GM12874 (cell line): ENCODE measurements around the gene SYCN.

Source experiments
- CTCF ChIP-seq: IDR thresholded peaks from 2 replicates; pipeline ENCODE4 v1.5.1; 2011; ENCODE audit warnings: low read depth, mild to moderate bottlenecking, control low read depth, low read length, moderate library complexity; ENCODE audit not compliant: insufficient read depth

Gene SYCN

GRCh38 chr19:39178296-39179006, 25.6 kb downstream of the SYCN start:
- no peak for TF ChIP-seq CTCF

GRCh38 chr19:39177736-39178135, 26.3 kb downstream of the SYCN start:
- TF ChIP-seq CTCF: no peak

GRCh38 chr19:39177110-39177699, 26.9 kb downstream of the SYCN start:
- TF ChIP-seq CTCF: no peak

GRCh38 chr19:39175564-39175963, 28.5 kb downstream of the SYCN start:
- no peak for TF ChIP-seq CTCF

GRCh38 chr19:39174558-39175544, 29.2 kb downstream of the SYCN start:
- no peak for TF ChIP-seq CTCF

GRCh38 chr19:39174142-39174541, 29.9 kb downstream of the SYCN start:
- TF ChIP-seq CTCF: no peak

GRCh38 chr19:39173502-39173991, 30.5 kb downstream of the SYCN start:
- no peak for TF ChIP-seq CTCF
